GM12801 (cell line): ENCODE results near the gene SNAPC2.

Experiments used
- TF ChIP-seq, protein P1 (sequence below): IDR thresholded peaks from one replicate; pipeline ENCODE4 v1.5.1; 2011; ENCODE audit warnings: control low read depth; ENCODE audit not compliant: insufficient read length; ENCODE audit errors: extremely low read depth

Gene SNAPC2

DNA sequence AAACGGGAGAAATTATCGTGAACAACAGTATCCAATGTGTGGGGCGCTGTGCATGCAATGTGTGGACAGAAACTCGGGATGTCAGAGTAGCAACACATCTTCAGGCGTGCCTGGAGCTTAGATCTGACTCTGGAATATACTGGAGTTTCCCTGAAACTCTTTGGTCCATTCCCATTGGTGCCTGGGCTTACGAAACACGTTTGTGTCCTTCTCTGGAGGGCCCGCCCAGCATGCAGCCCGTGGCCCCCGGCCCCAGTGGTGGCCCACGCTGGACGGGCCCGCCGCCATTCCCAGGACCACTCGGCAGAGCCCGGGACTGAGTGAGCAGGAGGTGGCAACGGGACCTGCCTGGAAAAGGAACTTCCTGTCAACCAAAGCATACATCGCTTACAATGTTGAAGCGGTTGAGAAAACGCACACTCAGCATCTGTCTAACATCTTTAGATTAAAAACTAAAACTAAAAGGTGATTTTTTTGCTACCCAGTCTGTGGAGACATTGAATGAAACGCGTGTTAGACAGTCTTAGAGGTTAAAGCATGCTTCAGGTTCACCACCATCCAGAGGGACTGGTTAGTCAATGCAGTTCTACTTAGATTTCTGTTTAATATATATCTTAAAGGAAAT lies 42.6 kb downstream of the SNAPC2 start:
- TF ChIP-seq, protein P1, sequence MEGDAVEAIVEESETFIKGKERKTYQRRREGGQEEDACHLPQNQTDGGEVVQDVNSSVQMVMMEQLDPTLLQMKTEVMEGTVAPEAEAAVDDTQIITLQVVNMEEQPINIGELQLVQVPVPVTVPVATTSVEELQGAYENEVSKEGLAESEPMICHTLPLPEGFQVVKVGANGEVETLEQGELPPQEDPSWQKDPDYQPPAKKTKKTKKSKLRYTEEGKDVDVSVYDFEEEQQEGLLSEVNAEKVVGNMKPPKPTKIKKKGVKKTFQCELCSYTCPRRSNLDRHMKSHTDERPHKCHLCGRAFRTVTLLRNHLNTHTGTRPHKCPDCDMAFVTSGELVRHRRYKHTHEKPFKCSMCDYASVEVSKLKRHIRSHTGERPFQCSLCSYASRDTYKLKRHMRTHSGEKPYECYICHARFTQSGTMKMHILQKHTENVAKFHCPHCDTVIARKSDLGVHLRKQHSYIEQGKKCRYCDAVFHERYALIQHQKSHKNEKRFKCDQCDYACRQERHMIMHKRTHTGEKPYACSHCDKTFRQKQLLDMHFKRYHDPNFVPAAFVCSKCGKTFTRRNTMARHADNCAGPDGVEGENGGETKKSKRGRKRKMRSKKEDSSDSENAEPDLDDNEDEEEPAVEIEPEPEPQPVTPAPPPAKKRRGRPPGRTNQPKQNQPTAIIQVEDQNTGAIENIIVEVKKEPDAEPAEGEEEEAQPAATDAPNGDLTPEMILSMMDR = no peak

DNA sequence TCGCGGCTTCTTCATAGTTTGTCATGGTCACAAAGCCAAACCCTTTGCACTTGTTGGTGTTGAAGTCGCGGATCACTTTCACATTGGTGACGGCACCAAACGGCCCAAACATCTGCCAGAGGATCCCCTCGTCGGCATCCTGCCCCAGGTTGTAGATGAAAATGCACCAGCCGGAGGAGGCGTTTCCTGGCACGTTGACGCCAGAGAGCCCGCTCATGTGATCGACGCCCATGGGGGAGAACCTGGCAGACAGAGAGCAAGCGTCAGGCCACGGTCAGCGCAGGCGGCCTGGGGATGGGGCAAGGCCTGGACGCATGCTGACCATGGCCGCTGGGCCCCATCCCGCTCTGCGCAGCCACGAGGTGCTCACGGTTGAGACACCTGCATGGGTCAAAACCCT lies 43.4 kb downstream of the SNAPC2 start:
- TF ChIP-seq, protein P1 = no peak

DNA sequence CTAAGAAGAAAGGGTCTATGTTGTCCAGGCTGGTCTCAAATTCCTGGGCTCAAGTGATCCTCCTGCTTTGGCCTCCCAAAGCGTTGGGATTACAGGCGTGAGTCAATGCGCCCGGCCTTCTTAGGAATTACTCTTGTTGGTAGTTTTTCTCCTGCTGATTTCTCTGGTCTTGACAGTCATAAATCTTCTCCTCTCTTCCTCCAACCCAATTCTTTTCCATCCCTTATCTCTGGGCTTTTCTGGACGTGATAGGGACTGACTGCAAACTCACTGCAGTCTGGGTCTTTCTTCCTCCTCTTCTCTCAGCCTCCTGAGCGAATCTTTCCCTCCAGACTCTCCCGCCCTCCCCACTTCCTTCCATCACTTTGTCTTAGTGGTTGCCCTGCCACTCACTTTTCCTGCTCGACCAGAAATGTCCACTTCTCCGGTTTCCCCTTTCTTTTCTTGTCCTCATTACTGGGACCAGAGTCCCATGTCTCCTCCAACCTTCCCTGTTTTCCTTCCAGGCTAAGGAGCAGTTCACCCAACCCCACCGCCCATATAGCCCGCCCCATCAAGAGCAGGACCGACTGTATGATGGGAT lies 45.2 kb downstream of the SNAPC2 start:
- TF ChIP-seq, protein P1 = no peak

DNA sequence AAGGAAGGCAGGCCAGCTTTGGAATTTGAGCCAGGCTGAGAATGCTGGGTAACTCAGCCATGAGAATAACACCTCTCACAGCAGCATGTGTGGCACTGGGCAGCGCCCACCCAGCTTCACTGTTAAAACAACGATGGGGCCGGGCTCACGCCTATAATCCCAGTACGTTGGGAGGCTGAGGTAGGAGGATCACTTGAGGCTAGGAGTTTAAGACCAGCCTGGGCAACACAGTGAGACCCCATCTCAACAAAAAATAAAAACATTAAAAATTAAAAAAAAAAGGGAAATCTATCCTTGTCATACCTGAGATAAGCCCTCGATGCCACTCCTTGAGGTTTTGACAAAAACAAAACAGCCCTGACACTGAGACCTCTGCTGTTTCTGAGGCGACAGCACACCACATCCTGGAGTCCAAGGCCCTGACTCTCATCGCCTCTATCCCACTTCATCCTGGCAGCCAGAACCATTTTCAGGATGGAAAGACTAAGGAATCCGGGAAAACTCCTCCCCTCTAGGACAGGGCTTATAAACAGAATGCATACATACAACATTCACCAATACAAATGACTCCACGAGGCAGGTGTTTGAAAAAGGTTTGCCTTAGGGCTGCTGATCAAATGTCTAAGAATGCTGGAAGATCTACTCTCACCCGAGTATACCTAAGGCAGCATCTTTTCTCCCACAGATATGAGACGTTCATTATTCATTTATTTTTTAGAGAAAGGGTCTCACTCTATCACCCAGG lies 46.0 kb downstream of the SNAPC2 start:
- TF ChIP-seq, protein P1 = no peak

DNA sequence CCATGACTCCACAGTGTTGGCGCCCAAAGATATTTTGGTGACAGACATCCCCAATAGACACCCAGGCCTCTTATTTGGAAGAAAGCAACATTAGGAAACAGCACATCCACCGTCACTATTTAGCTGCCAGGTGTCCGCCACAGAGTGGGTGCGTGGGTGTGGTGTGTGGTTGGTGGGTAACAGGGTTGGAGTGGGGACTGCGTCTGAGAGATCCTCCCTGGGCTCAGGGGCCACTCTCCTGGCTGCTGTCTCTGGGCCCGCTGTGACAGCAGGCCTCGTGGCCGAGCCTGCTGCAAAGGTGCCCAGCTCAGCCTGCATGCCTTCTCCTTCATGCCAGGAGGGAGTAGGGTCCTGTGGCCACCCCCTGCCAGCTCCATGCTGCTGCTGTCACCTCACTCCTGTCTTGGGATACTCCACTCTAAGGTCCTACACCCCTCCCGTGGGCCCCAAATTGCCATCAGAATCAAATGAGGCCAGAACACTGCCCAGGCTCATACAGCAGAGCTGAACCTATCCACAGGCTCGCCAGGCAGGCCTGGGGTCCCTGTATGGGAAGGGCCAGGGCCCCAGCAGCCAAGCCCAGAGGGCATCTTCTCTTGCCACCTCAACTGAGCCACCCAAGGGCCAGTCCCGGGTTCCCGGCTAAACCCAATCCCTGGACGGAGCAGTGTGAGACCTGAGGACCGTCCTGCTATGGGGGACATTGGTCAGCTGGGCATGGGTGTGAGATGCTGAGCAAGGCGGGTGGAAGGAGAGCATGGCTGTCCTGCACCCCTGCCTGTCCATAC lies 48.1 kb downstream of the SNAPC2 start:
- TF ChIP-seq, protein P1 = no peak

DNA sequence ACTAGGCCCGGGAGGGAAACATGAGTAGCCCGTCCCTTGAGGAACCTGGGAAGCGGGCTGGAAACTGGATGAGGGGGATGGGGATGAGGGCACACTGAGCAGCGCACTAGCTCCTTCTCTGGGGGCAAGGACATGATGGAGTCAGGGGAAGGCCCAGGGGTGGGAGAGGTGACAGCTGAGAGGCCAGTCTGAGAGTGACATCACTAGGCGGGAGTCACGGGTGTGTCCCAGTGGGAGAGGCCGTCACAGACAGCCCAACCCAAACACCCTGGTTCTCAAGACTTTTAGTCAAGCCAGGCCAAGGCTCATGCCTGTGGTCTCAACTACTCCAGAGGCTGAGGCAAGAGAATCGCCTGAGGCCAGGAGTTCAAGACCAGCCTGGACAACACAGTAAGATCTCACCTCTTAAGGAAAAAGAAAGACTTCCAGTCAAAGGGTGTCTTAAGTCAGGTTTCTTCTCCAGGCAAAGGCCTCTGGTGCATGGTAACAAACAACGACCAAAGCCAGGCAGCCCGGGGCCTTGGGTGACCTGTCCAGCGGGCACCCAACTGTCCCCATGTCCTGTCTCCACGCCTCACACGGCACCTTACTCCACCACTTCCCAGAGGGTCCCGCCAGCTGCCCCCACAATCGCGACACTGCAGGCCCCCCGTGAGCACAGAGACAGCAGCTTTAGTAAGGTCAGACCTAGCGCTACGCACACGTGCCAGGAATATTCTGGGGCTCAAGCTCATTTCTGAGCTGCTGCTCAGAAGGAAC lies 48.8 kb downstream of the SNAPC2 start:
- TF ChIP-seq, protein P1 = no peak
